ENCODE data around the gene GPR61.
A peak's percentile ranks its signal among the peaks of the same experiment; 100 is the strongest.

Gene GPR61

DNA sequence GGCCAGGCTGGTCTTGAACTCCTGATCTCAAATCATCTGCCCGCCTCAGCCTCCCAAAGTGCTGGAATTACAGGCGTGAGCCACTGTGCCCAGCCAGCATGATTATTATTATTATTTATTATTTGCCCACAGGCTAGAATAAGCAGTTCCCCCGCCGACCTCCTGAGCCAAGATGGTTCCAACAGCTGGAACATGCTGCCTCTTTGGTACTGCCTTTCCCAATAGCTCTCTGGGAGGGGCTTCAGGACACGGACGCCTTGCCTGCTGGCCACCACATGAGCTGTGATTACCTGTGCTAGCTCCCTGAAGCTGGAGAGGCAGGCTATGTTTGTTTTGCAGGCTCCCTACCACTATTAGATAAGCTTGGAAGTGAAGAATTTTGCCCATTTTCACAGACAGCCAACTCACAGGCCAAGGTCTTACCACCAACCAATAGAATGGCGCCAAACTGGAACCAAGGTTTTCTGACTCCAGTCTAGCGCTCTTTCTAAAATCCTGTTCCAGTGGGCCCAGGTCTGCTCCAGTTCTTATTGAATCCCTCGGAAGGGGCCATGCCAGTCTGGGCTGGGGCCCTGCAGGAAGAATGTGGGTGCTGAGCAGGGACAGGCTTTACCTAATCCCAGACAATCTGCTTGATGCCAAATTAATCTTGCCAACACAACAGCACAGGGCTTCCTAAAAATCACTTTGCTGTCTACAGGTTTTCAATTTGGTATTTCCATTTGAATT lies 2.1 kb upstream of the GPR61 start:
- DNase-seq = no peak

DNA sequence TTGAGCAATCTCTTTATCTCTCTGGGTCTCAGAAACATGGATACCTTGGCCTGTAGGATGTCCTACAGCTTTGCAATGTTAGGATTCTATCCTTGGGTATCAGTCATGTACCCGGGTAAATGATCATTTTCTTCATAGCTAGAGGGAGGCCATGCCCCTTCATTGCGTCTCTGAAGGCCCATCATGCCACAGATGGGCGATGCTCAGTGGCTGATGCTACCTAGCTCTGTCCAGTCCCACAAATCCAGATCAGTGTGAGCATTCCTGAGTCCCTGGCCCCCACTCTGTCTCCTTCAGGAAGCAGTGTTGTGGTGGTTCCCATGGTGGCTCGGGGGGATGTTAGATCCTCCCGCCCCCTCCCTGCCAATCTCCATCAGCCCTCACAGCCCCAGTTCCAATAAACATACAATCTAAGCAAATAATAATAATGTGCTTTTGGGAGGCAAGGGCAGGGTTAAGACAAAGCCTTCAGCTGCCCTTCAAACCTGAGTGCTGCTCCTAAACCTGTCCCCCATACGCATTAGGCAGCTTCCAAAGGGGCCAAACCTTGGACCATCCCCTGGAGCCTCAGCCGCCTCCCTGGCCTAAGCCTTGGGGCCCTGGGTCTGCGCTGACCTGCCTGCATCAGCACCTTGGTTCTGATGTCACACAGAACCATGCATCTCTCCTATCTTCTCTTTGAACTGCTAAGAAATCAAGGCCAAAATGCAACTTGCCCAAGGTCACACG lies 681 bp upstream of the GPR61 start:
- DNase-seq = no peak

DNA sequence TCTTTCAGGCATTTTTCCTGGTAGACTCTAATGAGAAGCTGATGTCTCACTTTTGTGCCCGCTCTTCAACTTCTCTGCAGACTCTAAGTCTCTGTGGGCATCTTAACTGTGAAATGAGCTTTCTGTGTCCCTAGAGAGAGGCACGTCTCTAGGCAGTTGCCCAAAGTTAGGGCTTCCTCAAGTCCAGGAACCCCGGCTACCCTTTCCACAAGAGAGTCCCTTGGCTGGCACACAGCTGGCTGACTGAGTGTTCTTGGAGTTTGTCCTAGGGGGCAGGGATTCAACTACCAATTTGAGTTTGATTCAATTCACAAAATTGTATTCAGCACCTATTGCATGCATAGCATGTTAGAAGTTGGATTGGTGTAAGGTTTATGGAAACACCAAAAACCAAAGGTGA lies 1.4 kb downstream of the GPR61 start:
- no peak for DNase-seq

DNA sequence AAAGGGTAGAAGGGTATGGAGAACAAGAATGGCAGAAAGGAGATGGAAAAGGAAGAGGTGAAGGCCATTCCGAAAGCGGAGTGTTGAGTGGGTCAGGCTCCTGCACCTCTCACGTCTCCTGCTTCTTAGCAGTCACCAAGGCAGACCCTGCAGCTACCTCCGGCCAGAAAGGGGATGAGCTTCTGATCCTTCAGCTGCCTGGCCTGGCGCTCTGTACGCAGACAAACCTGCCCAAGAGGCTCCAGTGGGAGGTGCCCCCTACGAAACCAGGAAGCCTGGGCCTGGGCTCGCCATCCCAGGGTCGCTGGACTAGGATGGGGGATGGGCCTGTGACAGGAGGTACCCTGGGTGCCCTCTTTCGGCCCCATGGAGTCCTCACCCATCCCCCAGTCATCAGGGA lies 3.0 kb downstream of the GPR61 start:
- no peak for DNase-seq

DNA sequence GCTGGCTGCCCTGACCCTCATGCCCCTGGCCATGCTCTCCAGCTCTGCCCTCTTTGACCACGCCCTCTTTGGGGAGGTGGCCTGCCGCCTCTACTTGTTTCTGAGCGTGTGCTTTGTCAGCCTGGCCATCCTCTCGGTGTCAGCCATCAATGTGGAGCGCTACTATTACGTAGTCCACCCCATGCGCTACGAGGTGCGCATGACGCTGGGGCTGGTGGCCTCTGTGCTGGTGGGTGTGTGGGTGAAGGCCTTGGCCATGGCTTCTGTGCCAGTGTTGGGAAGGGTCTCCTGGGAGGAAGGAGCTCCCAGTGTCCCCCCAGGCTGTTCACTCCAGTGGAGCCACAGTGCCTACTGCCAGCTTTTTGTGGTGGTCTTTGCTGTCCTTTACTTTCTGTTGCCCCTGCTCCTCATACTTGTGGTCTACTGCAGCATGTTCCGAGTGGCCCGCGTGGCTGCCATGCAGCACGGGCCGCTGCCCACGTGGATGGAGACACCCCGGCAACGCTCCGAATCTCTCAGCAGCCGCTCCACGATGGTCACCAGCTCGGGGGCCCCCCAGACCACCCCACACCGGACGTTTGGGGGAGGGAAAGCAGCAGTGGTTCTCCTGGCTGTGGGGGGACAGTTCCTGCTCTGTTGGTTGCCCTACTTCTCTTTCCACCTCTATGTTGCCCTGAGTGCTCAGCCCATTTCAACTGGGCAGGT lies 3.8 kb downstream of the GPR61 start:
- DNase-seq = no peak

DNA sequence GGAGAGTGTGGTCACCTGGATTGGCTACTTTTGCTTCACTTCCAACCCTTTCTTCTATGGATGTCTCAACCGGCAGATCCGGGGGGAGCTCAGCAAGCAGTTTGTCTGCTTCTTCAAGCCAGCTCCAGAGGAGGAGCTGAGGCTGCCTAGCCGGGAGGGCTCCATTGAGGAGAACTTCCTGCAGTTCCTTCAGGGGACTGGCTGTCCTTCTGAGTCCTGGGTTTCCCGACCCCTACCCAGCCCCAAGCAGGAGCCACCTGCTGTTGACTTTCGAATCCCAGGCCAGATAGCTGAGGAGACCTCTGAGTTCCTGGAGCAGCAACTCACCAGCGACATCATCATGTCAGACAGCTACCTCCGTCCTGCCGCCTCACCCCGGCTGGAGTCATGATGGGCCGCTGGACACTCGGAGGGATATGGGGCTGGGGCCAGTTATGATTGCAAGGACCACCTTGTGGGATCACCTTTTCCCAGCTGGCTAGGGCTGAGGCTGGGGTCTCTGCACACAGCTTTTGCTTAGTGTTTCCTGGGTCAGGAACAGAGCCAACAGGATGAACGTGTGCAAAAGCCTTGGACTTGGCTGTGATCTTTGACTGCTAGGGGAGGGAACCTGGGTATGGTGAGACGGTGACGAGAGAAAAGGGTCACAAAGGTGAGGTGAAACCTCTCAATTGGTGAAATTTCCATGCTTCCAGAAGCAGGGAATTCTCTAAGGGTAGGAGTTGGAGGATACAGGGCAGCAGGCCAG lies 4.5 kb downstream of the GPR61 start:
- DNase-seq = no peak

DNA sequence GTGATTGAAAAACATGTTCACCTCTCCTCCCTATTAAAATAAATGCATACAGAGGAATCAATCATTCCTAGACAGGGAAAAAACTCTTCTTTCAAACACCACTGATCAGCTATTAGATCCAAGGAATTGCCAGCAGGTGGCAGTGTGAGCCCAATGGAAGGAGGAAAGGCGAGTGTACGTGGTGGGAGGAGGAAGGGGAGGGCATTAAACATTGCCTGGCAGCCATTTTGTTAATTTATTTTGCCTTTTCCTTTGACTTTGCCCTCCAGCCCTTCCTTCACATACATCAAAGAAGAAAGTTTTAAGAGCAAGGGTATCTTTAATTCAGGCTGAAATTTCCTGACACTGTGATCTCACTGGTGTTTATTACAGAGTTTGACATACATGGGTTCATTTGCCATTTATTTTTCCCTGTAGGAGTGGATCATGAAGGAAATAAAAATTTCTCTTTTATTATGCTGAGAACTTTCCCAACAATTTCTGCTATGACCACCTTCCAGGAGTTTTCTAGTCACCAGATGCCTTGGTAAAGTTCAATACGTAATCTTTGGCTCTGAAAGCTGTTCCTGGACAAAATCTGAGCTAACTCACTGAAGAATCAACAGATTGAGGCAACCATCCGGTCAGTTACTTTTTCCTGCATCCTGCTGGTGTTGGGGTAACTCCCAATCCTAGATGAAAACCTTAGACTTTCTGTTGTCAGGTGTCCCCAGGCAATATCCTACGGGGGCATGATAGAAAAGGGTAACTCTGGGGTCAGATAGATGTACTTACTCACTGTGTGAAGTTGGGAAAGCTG lies 6.8 kb downstream of the GPR61 start:
- DNase-seq = peak; percentile 84 to 95 (median 91)

DNA sequence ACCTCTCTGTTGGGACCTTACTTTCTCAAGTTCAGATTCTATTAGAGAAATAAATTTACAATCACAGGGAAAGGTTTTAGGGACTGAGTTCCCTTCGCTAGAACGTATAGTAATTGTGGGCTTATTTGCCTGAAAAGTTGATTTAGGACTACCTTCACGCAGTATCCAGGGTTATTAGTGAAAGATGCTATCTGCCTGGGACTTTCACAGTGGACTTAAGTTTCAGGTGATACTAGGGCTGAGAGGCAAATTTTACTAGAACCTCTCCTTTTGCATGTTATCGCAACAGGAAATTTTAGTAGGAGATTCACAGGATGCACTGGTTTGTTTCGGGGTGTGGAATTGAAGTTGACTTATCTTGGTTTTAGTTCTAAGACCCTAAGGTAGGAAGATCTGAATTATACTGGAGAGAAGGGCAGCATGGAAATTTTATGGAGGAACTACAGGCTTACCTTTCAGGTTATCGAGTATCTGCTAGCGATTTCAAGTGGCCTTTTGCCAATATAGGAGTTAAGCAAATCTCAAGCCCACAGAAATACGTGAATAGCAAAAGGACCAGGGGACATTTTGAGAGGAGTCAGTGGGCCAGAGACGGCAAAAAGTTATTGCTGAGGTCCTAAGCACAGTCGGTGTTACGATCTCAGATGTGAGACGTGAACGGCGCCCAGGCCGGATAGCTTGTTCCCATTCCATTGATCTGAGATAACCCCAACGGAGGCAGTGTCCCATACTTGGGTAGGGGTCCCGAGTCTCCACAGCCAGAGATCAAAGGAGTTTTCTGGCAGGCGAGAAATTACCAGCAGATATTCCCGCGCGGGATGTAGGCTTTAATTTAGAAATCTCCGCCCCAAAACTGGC lies 8.0 kb downstream of the GPR61 start:
- DNase-seq = peak in 1 of 3 experiments; percentile 56

DNA sequence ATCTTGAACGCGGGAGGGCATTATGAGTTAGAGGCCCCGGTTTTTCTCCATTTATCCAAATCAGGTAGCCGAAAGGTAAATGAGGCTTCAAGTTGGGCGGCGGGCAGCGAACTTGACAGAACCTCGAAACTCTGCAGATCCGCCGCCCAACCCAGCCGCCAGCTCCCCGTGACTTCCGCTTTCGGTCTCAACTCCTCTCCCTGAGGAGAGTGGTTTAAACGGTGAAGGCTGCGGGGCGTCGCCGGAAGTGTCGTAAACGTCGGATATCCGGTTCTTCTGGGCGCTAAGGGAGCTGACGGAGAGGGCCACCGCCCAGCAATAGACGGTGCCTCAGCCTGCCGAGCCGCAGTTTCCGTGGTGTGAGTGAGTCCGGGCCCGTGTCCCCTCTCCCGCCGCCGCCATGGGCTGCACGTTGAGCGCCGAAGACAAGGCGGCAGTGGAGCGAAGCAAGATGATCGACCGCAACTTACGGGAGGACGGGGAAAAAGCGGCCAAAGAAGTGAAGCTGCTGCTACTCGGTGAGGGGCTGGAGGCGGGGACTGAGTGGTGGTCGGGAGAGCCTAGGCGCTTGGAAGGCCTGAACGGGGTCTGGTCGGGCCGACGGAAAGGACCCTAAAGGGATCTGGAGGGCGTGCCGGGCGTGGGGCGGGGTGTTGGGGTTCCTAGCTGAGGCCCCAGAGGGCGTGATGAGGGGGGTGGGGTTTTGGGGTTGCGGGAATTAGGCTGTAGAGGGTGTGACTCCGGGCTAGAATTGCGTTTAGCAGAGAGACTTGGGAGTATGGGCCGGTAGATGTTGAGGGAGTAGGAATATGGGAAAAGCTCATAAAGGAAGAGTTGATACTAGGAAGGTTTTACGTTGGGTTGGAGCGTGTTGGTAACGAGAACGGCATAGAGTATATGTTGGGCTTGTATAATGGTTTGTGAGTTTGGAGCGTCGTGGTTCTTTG lies 8.9 kb downstream of the GPR61 start, which contains the start of gene GNAI3:
Gene GNAI3 (plus strand): TSS at position 295 of the 947 bp plus-strand sequence. CDS start 106 bp downstream, at position 401.
- peak; percentile 94 to 97 (median 95) for DNase-seq

DNA sequence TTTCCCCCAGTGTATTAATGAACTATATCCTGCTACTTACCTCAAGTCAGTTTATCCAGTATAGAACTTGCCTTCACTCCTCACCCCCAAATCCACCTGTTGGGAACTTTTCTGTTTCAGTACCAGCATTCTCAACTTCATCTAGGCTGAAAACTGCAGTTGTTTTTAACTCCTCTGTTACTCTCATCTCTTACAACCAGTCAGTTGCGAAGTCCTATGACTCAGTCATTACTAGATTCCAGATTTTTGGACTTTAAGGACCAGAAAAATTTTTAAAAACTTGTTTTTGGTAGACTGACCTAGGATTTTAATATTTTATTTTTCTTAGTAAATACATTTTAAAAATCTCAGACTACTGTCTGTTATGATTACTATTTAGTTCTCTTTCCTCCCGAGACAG lies 16.9 kb downstream of the GPR61 start:
- no peak for DNase-seq

DNA sequence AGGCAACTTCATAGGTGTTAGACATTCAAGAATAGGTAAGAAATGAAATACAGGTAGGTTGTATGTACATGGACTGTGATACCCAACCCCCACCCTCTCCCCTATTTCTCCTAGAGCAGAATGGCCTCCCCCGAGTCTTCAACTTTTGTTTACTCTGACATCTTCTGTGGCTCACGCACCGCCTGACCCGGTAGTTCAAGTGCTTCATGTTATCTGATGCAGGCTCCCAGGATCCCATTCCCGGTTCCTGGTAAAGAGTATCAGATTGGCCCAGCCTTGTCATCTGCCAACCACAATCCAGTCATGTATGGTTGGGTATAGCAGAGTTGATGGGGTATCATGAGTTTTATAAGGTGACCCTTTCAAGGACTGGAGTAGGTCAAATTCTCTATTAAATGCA lies 17.8 kb downstream of the GPR61 start:
- DNase-seq = no peak

DNA sequence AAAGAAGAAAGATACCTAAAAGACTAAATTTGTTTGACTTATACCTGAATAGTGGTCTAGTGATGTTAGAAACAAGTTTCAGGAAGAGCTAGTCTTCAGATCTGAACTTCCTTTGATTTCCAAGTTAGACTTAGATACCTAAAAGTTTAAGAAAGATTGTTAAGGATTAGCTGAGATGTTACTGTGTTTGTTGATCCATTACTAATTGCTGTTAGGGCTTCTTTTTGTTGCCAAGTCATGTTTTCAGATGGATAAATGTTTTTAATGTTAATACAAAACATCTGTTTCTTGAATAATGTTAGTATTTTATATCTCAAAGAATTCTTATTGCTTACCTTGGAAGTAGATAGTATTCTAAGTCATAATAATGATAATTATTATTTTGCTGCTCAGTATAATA lies 20.3 kb downstream of the GPR61 start:
- DNase-seq = no peak

DNA sequence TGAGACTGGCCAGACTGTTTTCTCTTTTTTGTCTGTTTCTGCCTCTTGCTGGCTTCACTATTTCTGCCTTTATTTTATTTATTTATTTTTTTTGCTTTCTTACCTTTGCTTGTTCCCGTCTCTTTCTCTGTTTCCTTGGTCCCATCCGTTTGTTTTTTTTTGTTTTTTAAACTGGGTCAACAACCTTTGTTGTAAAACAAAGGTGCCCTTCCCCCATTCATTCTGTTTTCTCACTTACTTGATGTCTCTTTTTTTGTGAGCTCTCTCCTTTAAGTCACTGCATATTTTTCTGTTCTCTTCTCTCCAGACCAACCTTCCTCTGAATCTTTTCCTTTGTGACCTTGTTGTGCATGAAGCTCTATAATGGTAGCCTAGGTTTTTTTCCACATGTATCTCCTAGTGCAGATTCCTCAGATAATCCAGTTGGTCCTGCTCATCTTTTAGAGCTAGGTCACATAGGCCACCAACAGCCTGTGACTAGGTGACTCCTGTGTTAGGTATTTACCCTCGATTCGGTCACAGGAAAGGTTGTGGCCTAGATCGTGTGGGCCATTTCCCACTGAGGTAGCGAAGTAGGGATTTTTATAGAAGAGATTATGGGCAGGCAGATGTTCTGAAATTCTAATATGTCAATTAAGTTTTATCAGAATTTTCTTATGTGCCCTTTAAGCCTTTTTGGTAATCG lies 24.7 kb downstream of the GPR61 start:
- no peak for DNase-seq

DNA sequence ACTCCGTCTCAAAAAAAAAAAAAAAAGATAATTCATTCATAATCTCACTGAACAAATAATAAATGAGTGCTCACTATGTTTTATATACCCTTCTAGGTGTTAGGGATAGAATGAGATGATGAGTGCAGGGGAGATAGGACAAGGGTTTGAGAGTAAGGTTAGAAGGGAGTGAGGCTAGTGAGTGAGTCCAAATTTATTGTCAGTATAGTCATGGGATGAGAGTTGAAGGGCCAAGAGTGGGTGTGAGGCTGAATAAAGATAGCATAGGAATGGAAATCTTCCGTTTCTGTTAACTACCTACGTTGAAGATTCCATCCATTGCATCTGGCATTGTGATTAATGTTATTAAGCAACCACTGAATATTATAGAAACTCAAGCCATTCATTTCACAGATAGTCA lies 25.6 kb downstream of the GPR61 start:
- DNase-seq = no peak

DNA sequence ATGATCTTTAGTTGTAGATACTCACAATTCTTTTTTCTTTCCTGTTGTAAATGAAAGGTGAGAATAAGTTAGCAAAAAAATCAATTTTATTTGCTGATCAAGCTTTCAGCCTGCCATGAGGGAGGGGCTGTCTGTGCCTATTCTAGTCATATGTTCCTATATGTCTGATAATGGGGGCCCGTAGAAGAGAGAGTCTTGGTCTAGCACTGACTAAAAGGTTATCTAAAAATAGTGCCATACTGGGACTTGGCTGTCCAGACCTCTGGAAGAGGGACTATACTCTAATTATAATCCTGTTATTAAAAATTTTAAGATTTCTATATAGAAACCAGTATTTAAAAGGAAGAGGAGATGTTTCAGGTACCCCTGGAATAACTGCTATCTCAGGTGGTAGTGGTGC lies 27.3 kb downstream of the GPR61 start:
- no peak for DNase-seq

DNA sequence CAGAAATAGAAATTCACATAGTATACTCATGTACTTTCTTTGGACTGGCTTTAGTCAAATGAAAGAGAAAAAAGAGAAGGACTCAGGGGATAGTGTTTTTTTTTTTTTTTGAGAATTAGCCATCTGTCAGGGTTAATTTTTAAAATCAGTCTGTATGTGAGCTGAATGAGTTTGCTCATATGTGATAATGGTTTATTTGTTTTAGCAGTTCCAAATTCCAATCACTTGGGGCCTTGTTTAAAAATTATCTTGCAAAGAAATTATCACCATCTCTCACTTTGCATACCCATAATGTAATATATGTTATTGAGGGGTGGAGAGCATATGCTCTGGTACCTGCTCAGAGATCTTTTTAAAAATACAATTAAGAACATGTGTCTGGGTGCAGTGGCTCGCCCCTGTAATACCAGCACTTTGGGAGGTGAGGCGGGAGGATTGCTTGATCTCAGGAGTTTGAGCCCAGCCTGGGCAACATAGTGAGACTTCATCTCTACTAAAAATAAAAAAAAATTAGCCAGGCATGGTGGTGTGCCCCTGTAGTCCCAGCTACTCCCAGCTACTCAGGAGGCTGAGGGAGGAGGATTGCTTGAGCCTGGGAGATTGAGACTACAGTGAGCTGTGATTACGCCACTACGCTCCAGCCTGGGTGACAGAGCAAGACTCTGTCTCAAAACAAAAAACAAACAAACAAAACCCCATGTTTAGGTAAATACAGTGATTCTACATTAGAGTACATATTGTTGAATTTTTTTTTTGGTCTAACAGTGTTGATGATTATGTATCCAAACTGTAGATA lies 28.4 kb downstream of the GPR61 start:
- no peak for DNase-seq

DNA sequence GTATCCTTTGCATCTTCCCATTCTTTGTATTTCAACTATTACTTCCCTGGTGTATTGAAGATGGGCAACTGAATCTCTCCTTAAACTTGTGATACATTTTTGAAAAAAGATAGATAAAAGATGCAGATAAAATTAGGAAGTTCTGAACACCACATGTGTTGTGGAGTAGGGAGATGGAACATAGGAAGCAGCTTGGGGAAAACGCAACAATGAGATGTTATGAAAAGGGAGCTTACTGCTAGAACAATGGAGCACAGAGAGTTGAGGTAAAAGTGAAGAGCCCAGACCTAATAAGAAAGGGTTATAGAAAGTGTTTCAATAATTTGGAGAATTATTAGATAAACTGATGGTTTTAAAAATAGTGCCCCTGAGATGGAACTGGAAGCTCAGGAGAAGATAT lies 29.7 kb downstream of the GPR61 start:
- no peak for DNase-seq

DNA sequence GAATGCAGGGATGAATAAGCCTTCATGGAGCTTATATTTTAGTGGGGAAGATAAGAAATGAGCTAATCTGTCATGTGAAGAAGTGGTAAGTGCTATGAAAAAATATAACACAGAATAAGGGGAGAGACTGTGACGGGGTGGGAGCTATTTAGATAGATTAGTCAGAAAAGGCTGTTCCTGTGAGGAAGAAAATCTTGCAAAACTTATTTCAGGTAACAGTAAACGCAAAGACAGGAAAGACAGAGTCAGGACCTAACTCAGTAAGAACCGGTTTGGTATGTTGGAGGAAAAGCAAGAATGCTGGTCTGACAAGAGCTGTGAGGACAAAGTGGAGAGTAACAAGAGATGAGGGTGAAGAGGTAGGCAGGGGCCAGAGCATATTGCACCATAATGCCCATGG lies 30.7 kb downstream of the GPR61 start:
- DNase-seq = no peak

DNA sequence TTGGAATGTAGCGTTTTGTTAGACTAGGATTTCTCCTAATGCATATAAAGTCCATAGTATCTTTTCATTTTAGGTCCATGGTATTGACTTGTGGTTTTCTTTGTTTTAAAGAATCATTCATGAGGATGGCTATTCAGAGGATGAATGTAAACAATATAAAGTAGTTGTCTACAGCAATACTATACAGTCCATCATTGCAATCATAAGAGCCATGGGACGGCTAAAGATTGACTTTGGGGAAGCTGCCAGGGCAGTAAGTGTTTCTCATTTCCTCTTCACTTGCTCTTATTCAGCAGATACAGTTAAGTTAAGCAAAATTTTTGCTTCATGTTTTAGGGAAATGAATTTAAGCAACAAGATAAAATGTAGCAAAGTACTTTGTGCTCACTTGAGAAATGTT lies 34.1 kb downstream of the GPR61 start:
- peak in 1 of 3 experiments; percentile 53 for DNase-seq

All from NCI-H1417 (cell line).